Measurements from ENCODE around the gene TXNL4A.
A peak's percentile ranks its signal among the peaks of the same experiment; 100 is the strongest.

Gene TXNL4A

DNA sequence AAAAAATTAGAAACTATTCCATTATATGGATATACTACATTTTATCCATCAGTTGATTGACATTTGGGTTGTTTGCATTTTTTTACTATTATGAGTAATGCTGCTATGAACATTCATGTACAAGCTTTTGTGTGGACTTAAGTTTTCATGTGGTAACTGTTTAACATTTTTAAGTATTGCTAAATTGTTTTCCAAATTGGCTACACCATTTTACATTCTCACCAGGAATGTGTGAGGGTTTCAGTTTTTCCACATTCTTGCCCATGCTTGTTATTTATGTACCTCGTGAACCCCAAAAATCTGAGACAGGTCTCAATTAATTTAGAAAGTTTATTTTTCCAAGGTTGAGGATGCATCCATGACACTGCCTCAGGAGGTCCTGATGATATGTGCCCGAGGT, 3.1 kb upstream of the TXNL4A start:
- no peak for DNase-seq

DNA sequence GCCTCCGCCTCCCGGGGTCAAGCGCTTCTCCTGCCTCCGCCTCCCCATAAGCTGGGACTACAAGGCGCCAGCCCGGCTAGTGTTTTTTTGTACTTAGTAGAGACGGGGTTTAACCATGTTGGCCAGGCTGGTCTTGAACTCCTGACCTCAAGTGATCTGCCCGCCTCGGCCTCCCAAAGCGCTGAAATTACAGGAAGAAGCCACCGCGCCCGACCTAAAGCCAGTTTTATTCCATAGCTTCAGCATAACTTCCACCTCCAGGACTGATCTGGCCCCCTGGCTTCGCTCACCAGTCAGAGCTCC, 783 bp upstream of the TXNL4A start:
- no peak for DNase-seq

DNA sequence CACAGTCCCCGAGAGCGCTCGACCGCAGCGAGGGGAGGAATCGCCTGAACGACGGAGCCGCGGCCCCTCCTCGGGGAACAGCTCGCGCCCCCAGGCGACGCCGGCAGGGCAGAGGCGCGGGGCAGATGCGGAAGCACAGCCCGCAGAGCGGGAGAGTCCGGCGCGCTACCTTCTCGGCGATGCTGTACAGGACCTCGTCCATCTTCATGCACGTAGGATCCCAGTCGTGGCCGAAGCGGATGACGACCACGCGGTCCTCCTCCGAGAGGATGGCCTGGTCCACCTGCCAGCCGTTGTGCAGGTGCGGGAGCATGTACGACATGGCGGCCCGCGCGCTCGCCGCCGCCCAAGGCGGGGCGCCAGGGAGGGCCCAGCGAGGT, 302 bp downstream of the TXNL4A start:
- DNase-seq, result peak; percentile 52 to 65

DNA sequence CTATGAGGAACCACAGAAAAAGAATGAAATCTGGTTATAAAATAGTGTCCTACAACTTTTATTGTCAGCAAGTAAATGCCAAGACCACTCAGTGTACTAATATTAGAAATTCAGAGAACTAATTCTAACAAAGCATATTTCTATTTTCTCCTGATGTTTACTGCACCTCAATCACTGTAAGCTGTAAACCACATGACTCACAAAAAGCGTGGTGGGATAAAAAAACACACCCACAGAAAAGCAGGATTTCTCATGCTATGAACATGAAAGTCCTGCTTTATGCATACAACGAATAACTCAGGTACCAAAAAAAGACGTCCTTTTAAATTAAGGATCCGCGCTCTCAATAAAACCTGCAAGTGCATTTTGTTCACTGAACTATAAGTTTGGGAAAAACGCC, 797 bp downstream of the TXNL4A start:
- DNase-seq, result no peak

DNA sequence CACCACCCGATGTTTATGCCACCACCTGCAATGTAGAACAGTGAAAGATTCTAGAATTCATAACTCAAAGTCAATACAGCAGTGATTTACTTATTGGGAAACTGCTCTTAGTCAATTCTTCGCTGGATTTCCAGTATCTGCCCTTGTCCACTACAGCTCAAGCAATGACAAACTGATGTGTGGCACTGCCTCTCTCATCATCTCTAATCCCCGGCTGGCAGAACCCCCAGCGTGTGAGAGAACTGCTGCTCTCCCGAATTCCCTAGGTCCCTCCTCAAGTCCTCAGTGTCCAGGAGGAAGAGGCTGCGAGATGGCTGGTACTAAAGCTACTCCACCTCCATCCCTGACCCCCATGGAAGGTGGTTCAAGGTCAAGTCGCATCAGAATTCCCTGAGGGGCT, 1.6 kb downstream of the TXNL4A start:
- peak in 1 of 2 experiments; percentile 14 for DNase-seq

DNA sequence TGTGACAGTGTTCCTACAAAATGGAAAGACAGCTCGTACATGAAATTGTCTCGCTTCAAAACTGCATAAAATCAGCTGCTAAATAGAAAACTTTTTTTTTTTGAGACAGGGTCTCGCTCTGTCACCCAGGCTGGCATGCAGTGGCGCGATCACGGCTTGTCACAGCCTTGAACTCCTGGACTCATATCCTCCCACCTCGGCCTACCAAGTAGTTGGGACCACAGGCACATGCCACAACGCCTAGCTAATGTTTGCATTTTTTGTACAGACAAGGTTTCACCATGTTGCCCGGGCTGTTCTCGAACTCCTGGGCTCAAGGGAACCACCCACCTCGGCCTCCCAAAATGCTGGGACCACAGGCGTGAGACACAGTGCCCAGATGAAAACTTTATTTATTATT, 3.2 kb downstream of the TXNL4A start:
- DNase-seq, result no peak

DNA sequence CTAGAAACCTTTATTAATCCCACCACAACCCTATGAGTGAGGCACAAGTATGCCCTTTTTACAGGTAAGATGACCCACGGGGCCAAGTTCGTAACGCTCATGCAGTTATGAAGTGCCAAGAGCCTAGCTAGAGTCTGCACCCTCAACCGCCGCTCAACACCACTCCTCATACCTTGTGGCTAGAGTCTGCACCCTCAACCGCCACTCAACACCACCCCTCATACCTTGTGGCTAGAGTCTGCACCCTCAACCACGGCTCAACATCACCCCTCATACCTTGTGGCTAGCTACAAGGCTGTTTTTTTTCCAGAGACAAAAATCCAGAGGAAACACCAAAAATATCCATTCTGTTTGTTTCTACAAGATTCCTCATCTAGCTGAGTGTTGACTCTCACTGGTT, 4.6 kb downstream of the TXNL4A start:
- DNase-seq, result no peak

DNA sequence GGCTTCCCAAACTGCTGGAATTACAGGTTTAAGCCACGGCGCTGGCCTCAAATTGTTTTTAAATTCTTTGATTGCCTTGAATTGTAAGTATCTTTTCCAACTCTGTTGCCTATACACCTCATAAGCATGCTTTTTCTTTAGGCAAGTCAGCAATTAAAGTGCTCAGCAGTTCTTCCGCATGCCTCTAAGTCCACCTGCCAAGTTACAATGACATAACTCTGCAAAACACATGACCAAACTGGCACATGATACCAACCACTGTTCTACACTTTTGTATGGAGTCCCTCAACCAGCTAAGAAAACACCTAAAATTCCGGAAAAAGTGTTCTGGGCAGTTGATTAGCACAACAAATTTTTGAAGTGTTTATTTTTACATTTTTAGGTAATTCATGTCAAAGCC, 5.1 kb downstream of the TXNL4A start:
- DNase-seq, result no peak

DNA sequence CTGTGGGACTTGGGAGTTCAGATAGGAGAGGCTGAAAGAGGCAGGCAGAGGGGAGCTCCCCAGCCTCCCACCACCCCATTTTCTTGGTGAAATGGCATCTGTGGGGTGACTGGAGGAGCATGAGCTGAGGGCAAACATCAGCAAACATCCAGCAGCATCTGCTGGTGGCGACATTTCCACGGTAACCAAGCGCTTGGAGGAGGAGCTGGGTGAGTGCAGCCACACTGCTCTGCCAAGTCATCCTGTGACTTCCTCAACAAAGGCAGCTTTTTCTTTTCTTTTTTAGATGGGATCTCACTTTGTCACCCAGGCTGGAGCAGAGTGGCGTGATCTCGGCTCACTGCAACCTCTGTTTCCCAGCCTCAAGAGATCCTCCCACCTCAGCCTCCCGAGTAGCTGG, 5.6 kb downstream of the TXNL4A start:
- no peak for DNase-seq

DNA sequence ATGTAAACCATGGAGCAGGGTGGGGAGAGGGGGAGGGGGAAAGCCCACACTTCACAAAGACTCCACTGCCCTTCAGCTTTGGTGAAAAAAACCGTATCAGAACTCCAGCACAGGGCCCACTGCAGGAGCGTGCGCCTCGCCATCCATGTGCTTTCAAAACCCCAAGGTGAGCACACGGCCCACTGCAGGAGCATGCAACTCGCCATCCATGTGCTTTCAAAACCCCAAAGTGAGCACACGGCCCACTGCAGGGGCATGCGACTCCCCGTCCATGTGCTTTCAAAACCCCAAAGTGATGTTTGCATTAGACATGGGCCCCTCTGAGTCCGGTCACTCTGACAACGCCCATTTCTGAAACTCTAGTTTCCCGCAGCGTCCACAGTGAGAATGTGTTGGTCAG, 7.8 kb downstream of the TXNL4A start:
- no peak for DNase-seq

DNA sequence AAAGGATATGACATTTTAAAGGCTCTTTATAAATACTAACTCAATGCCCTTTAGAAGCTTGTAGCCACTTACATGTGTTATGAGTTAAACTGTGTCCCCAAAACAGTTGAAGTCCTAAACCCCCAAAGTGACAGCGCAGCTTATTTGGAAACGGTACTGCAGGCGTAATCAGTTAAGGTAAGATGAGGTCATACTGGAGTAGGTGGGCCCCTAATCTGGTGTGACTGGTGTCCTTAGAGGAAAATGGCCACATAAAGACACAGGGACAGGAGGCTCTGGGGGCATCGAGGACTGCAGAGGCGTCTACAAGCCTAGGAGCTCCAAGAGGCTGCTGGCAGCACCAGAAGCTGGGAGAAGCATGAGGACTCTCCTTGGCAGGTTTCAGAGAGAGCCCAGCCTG, 8.5 kb downstream of the TXNL4A start:
- DNase-seq, result no peak

DNA sequence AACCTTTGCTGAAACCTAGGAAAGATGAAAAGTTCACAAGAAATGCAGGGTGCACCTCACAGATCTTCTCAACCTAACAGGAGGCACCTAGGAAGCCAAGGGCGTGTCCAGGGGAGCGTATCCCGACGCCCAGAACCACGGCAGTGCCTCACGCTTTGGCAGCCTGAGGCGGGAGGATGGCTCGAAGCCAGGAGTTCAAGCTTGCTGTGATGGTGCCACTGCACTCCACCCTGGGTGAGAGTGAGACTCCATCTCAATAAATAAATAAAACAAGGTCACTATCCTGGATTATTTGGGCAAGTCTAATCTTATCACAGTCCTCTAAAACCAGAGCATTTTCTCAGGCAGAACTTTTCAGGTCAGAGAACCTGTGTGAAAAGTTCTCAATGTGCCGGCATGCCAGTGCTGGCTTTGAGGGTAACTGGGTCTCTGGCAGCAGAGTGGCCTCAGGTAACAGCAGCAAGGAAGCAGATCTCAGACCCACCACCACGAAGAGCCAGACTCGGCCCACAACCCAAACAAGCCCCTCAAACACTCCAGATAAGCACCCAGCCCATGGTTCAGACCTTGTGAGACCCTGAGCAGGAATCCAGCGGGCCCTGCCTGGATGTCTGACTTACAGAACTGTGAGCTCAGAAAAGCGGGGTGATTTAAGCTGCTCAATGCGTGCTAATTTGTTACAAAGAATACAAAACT, 12.2 kb downstream of the TXNL4A start:
- DNase-seq, result no peak

DNA sequence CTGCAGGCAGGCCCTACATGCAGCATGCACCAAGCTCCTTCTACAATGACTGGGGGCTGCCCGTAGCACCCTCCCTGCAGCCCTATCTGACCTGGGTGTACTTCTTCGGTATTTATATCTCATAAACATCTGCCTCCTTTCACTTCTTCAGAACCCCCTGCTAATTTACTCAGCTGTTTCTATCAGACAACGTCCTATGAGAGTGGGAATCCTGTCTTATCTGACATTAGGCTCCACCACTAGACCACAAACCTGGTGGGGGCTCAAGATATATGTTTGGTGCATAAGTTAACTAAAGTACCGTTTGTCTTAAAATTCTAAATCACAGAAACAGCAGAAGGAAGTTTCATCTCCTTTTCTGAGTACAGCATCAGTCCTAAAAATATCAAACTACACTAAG, 13.3 kb downstream of the TXNL4A start:
- no peak for DNase-seq

DNA sequence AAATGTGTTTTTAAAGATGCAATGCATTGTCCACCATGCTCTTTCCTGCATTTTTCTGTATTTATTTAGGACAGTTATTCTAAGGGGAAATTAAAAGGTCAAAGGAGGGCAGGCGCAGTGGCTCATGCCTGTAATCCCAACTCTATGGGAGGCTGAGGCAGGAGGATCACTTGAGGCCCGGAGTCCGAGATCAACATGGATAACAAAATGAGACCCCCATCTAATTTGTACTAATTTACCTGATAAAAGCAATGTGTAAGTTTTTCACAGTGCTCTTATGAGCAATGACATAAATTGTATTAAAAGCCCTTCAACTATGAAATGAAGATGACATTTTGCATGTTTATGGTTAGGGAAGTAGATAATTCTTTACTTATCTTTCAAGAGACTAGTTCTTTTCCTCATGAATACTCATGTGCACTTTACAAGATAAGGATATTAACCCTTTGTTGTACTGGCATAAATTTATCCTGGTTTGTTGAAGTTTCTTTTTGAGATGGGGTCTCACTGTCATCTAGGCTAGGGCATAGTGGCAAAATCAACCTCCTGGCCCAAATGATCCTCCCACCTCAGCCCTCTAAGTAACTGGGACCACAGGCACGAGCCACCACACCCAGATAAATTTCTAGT, 14.2 kb downstream of the TXNL4A start:
- DNase-seq, result no peak

DNA sequence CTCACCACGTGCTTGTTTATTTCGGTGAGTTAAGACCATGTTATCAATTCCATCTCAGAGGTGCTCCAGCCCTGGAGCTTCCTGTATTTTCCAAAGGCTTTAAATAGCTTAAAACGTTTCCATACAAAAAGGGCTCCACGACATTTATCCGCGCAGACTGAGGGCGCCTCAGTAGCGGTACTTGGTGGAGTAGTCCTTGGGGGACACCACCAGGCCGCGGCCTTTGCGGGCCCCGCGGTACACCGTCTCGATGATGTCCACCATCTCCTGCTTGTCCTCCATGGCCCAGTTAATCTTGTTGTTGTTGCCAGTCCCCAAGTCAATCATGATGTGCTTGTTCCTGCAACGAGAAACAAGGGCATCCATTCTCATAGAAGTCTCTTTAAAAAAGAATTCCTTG, 14.8 kb downstream of the TXNL4A start:
- DNase-seq, result no peak

DNA sequence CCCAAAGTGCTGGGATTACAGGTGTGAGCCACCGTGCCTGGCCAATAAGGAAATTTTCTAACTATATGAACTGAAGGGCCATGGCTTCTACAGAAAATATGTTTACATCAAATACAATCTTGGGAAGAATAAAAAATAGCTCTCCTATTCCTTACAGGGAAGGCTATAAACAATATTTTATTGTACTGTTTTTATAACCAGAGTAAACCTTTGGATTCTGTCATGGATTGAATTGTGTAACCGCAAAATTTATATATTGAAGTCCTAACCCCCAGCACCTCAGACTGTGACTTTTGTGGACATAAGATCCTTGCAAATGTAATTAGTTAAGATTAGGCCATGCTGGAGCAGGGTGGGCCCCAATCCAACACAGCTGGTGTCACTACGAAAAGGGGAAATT, 15.6 kb downstream of the TXNL4A start:
- no peak for DNase-seq

DNA sequence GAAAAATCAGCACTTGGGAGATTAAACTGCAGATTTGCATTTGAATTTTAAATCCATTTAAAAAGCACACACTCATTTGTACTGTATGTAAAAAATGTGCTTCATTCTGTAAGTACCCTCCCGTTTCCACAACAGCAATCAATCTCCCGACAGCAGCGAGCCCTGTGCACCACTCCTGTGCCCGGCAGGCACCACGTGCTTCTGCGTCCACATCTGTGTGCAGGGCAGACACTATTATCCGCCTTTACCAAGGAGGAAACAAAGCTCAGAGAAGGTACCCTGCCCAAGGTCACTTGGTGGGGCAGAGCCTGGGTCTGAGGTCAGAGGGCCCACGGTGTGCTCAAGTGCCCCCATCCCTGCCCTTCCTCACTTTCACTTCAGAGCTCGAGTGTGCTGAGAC, 16.4 kb downstream of the TXNL4A start:
- DNase-seq, result no peak

DNA sequence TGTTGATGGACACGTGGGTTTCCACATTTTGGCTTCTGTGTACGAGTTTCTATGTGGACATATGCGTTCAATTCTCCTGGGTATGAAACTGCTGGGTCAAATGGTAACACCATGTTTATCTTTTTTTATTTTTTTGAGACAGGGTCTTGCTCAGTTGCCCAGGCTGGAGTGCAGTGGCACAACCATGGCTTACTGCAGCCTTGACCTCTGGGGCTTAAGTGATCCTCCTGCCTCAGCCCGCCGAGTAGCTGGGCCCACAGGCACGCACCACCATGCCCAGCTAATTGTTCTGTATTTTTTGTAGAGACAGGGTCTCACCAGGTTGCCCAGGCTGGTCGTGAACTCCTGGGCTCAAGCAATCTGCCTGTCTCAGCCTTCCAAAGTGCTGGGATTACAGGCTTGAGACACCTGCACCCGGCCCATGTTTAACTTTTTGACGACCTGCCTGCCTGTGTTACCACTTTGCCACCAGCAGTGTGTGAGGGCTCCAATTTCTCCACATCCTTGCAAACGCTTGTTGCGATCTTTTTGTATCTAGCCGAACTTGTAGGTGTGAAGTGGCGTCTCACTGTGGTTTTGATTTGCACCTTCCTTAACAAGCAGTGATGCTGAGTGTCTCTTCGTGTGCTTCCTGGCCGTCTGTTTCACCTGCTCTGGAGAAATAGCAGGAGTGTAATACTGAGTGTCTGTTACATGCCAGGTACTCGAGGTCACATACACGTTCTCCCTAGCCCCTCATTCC, 17.0 kb downstream of the TXNL4A start:
- no peak for DNase-seq

DNA sequence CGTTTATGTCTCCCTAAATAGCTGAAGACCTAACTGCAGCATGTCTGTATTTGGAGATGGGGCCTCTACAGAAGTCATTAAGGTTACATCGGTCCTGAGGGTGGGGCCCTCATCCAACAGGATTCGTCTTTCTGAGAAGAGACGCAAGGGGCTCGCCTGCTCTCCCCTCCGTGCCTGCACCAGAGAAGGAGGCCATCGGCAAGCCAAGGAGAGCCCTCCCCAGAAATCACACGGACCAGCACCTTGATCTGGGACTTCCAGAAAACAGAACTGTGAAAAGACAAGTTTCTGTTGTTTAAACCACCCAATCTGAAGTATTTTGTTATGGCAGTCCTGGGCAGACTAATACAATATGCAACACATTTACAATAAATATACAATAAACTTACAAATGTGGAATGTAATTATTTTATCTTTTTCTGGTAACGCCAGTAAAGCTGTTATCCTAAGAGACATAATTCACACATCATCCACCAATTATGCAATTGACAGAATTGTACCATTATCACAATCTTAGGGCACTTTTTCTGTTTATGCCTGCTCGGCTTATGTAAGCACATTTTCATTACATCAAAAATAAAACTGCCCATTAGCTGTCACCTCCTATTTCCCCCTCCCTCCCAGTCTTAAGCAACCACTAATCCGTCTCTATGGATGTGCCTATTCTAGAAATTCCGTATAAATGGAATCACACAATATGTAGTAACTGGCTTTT, 17.8 kb downstream of the TXNL4A start:
- no peak for DNase-seq

DNA sequence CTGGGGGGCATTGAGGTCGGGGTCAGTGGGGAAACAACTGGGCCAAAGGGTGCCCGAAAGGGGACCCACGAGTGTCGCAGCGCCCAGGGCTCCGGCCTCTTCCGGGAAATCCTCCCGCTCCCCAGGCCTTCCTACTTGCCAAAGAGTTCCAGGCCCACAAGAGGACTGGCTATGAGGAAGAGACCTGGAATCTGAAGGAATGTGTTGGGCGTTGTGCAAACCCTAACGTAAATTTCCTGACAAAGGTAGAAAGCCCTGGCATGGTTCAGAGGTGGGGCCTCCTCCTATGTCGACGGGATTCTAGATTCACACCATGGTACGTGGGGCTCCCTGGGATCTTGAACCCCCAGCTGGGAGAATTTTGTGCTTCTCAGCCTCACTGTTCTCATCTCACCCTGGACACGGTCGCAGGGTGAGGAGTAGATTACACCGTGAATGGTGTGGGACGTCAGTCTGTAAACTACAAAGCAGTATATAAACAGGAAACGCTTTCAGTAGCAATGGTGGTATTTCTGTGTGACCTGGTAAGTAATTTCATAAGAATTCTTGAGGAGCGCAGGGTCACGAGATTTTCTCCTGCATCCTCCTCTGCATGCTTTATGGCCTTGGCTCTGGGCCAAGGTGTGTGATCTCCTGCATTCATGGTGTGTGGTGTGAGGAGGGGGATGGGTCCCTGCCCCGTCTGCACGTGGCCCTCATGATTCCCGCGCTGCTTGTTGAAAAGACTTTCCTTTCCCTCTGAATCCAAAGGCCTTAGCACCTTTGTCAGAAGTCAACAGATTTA, 23.1 kb downstream of the TXNL4A start:
- DNase-seq, result no peak

DNA sequence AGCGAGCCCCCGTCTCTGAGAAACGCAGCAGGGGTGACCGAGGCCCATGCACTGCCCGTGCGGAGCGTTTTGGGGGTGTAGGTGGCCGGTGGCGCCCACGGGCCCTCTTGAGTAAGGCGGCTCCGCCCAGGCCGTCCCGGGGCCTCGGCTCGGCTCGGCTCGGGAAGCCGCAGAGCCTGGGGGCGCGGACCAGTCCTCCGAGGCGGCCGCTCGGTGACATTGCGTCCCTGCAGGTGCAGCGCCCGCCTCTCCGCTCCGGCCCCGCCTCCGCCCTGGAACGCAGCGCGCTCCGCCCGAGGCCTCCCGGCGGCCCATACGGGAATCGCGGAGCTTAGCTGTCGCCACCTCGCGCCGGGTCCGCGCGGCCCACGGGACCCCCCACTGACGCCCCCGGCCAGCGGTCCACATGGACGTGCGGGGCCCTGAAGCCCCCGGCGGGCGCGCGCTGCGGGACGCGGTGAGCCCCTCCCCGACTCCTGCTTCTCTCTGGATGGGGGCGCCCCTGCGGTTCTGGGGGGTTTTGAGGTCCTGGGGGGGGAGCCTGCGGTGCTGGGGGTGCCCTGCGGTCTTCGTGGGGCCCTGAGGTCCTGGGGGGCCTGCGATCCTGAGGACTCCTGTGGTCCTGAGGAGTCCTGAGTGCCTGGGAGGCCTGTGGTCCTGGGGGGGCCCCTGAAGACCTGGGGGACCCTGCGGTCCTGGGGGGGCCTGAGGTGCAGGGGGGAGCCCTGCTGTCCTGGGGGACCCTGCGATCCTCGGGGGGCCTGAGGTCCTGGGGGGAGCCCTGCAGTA, 23.8 kb downstream of the TXNL4A start, which contains the start of gene HSBP1L1:
TSS of gene HSBP1L1 (plus strand) at position 314 of the 789 bp plus-strand sequence. CDS start at position 407, 93 bp downstream.
- DNase-seq, result peak in 1 of 2 experiments; percentile 39
